Measurements from ENCODE around the gene COL17A1.

Gene COL17A1

GRCh38 chr10:104085801-104086400 lies at the start of gene COL17A1:
TSS of gene COL17A1 (minus strand) at chr10:104085880. CDS start at chr10:104080673, 5,207 bp downstream.
- DNase-seq = peak; percentile 44

DNA sequence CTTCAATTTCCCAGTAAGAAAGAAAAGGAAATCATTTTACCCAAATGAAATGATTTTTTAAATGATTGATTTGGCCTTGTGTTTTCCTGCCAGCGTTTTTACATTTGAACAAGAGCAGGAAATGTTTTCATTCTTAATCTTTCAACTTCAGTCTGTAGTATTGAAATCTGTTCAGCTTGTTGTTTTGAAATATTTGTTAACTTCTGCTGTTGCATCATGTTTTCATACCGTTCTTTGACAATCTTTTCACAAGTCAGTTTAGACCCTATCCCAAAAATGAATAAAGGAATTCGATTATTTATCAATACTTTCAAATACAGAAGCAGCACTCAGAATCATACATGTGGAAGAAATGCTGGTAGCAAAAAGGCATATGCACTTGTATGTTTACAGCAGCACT lies 44.4 kb upstream of the COL17A1 start:
- DNase-seq = no peak

DNA sequence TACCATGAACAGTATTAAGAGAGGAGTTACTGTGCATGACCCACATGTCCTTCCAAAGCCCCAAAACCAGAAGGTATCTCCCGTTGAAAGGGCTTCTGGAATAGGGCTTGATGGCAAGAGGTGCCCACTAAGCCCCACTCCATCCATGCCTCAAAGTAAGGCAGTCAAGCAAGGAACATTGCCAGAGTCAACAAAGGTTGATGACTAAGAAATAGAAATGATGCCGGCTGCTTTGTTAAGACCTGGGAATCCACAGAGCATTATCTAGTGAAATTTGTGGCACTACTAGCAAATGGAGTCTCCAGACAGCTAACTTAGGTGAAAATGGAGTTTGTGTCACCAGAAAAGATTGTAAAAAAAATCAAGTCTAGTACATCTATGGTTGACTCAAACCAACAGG lies 42.5 kb upstream of the COL17A1 start:
- DNase-seq = no peak

DNA sequence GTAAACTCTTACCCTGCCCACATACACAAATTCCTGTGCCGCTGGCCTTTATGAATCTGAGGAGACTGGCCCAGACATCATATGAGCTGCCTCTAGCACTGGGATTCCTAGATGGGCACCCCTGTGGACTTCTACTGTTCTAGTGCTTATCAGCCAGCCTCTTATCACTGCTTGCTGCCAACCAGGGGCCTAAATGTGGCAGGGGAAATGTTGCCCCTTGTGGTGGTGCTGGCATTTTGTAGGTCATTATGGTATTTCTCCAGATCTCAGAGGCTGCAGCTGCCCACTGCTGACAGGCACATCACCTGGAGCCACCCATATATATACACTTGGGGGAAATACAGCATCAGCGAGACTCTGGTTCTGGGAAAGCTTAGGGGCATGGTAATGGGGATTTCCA lies 41.7 kb upstream of the COL17A1 start:
- DNase-seq = peak; percentile 52

- DNase-seq = peak; percentile 34
These were observed 37.7 kb upstream of the COL17A1 start for GRCh38 chr10:104123397-104123796.

- DNase-seq = peak; percentile 85
These were observed 36.8 kb upstream of the COL17A1 start for GRCh38 chr10:104122225-104123107.

DNA sequence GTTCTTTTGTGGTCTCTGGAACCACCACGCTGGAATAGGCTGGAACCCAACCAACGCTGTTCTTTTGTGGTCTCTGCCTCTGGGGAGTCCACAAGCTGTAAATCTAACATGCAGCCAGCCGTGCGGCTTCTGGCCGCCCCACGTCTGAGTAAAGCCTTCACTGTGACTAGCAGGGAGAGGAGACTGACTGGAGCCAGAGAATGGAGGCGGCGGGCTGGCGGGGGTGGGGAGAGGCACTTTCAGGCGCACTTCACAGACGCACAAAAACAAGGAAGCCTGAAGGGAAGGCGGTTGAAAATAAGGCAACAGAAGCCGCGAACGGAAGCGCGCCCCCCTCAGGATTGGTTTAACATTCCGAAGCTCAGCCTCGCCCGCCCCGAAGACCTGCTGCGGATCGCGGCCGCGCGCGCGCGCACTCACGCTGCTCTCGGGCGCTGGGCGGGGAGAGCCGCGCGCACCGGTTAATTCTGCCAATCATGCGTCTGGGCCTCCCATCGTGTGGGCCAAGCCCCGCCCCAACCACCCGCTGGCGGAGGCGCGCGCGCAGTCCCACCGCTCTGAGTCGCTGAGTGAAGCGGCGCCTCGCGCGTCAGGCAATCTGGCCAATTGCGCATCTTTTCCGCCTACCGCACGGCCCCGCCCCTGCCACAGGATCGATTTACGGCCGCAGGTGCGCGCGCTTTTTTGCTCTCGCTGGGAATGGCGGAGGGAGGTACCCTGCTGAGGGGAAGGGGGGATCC lies 36.0 kb upstream of the COL17A1 start, which contains the start of gene SFR1:
SFR1 (plus strand) TSS at position 687 of the 740 bp plus-strand sequence; CDS start at position 700, 13 bp downstream.
- peak; percentile 97 for DNase-seq

- peak; percentile 89 for DNase-seq
These were observed 35.3 kb upstream of the COL17A1 start for GRCh38 chr10:104120903-104121484.

DNA sequence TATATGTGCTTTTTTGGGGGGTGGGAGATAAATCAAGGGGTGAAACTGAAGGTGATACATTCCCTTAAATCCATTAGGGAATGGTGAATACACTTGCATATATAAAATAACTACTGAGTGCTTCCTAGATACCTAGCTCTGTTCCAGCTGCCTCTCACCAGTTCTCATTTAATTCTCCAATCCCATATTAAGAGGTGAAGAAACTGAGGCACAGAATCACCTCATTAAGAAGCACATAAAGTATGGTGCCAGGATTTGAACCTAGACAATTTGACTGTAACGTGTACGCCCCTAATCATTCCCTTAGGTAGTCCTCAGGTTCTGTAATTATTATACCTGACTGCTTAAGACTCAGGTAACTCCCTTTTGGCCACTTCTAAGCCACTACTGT lies 34.8 kb upstream of the COL17A1 start:
- DNase-seq = no peak

GRCh38 chr10:104119996-104120395 lies 34.3 kb upstream of the COL17A1 start:
- DNase-seq = peak; percentile 8

- DNase-seq = peak; percentile 87
These were observed 32.2 kb upstream of the COL17A1 start for GRCh38 chr10:104117839-104118323.

DNA sequence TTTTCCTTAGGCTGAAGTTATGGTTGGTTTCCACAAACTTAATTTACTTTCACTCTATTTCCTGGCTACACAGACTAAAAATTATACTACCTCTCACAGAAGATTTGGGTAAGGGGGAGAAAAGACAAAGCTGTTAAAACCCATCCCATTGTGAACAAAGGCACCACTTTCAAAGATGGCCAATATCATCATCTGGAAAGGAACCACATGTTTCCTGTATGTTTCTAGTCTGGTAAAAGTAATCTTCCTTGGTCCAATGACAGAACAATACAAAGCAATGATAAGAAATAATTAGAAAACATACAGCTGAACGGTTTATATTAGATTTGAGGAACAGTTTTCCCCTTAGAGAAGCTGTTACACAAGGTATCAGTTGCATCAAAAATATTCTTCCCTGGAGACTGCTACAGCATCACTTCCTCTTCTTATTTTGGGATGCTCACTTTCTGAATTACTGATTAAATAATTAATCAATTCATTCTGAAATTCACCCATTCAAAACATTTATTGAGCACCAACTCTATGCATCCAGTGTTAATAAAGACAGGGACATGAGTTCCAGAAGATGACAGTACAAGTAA lies 27.8 kb upstream of the COL17A1 start:
- no peak for DNase-seq

- no peak for DNase-seq
These were observed 24.4 kb upstream of the COL17A1 start for GRCh38 chr10:104109908-104110662.

GRCh38 chr10:104104926-104105325 lies 19.2 kb upstream of the COL17A1 start:
- DNase-seq = no peak

DNA sequence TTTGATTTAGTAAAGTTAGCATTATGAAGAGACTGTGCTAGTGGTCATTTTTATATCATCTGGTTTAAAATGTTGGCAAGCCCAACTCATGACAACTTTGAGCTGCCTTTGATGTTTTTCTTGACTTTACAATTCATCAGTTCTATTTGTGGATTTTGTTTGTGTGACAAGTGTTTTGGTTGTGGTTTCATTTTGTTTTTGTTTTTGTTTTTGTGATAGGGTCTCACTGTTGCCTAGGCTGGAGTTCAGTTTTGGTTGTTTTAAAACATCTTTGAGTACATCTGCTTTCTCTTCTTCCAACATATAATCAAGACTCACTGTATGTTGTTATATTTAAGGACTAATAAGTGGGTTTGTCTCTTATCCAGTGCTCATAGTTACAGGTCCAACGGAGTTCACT lies 18.7 kb upstream of the COL17A1 start:
- no peak for DNase-seq

- no peak for DNase-seq
These were observed 18.3 kb upstream of the COL17A1 start for GRCh38 chr10:104103956-104104355.

- no peak for DNase-seq
These were observed 16.2 kb upstream of the COL17A1 start for GRCh38 chr10:104101902-104102301.

DNA sequence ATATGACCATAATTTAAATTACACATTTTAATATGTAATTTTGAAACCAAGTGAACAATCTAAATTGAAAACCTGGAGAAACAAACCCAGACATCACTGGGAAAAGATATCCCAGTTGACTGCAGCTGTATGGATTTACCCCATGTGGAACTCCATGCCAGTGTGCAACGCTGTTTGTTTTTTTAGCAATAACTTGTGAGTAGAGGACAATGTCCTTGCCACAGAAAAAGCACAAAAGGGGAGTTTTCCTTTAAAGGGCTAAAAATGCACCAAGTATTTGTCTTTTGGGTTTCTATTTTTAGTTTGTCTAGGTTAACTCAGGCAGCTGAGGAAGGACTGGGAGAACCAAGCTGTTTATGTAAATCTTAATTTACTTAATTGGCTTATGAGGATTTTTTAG lies 15.1 kb upstream of the COL17A1 start:
- no peak for DNase-seq

GRCh38 chr10:104099941-104100340 lies 14.3 kb upstream of the COL17A1 start:
- DNase-seq = no peak

GRCh38 chr10:104099269-104099668 lies 13.6 kb upstream of the COL17A1 start:
- no peak for DNase-seq

- DNase-seq = no peak
These were observed 12.8 kb upstream of the COL17A1 start for GRCh38 chr10:104098358-104098925.
